Limb (tissue), 2 donors: Measurements from ENCODE around the gene VWDE.

Experiments
- DNase-seq, 2 donors: peaks; one replicate each; pipeline ENCODE4 v3.0.0-alpha.2; 2016; ENCODE audit errors: extremely low spot score in 2 of 2

VWDE gene

GRCh38 chr7:12328888-12329770, 74.5 kb downstream of the VWDE start:
- no peak for DNase-seq

DNA sequence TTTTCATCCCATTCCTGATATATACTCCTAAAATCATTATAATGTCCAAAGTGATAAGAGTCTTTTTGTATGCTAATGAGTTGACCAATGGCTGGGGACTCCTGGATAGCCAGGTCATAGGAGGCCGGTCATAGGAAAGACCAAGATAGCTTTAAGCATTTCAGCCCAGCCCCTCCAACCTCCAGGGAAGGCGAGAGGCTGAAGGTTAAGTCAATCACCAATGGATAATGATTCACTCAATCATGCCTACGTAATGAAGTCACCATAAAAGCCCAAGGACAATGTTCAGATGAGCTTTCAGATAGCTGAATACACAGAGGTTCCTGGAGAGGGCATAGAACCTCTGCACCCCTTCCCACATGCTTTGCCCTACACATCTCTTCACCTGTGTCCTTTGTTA, 75.7 kb downstream of the VWDE start:
- DNase-seq, result no peak

DNA sequence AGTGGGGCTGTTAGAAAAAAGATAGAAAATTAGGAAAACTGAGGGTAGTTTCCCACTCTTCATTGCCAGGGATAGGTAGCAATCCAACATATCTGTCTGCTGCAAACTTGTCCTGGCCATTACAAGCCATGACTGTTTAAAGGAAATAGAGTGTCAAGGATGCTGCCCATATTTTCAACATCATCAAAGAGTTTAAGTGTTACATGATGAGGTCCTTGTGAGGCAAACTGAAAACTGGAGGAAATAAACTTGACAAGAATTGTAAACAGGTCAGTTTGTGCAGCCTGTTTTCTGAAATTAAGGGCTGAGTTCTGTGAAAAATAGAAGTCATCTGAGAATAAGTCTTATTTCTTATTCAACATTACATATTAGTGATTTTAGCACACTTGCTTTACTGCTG, 78.0 kb downstream of the VWDE start:
- no peak for DNase-seq

DNA sequence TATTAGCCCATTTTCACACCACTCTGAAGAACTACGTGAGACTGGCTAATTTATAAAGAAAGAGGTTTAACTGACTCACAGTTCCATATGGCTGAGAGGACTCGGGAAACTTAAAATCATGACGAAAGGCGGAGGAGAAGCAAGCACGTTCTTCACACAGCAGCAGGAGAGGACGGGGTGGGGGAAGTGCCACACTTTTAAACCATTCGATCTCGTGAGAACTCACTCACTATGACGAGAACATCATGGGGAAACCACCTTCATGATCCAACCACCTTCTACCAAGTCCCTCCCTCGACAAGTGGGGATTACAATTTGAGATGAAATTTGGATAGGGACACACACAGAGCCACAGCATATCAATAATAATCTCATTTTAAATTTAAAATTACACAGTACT, 80.2 kb downstream of the VWDE start:
- DNase-seq, result no peak

DNA sequence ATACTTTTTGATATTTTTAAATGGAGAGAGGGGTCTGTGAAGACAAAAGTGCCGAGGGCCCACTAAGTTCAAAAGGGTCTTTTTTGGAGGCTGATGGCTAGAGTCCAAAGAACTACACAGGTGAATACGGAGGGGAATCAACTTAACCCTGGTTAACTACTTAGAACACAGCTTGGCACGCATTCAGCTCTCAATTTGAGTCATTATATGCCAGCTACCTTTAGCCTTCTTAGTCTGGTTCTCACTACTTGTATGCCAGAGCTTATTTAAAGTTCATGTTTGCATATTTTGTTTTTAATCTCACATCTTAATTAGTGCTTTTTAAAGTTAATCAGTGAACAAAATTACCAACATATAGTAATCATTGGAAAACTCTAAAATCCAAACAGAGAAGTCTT, 80.8 kb downstream of the VWDE start:
- DNase-seq, result no peak

GRCh38 chr7:12322284-12322902, 81.3 kb downstream of the VWDE start:
- DNase-seq, result peak in 1 of 2 donors; percentile 26

DNA sequence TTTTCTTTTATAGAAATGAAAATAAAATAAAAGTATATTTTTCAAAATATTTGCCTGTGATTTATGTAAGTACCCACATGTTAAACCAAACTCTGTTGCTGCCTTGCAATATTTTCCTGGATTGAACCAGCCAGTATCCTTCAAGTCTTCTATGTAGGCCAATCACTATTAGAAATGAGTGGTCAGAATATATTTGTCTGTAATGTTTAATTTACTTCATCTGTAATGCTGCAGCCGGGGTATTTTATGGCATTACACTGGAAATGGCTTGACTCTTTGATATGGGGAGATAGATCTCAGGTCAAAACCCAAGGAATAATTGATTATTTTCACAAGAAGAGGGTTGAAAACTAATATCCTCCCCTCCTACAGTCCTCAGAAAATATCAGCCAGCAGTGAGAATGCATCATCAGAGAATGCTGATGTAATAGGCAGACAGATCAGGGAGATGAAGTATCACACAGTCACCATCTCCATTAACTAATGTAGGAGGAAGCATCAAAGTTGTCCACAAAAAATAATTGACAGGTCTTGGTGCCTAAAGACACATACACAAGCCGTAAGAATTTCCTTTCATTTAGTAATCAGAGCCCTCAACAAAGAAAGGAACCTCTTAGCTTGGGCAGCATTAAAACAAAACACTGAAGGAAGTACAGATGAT, 82.5 kb downstream of the VWDE start:
- DNase-seq, result no peak

- no peak for DNase-seq
Measured at GRCh38 chr7:12320241-12320986, 83.3 kb downstream of the VWDE start.

- DNase-seq, result no peak
Measured at GRCh38 chr7:12317675-12318074, 86.0 kb downstream of the VWDE start.

- no peak for DNase-seq
Measured at GRCh38 chr7:12316925-12317324, 86.7 kb downstream of the VWDE start.

GRCh38 chr7:12315049-12315448, 88.6 kb downstream of the VWDE start:
- DNase-seq, result no peak

GRCh38 chr7:12314199-12314598, 89.5 kb downstream of the VWDE start:
- DNase-seq, result no peak

GRCh38 chr7:12305502-12305901, 98.2 kb downstream of the VWDE start:
- no peak for DNase-seq

DNA sequence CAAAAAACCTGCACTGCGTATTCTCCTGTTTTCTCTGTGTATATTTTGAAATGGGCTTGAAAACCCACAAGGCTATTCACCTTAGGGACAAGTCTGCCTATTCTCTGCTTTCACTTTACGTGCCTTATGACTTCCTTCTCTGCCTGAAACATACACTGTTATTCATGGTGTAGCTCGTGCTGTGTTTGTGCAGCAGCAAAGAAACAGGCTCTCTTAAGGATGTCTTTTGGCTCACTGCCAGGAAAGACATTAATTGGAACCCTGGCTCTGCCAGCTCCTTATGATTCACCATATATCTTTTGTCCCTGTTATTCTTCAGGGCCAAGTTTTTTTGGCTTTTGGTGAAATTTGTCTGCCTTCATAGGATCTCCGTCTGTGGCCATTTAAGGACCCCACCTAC, 100.2 kb downstream of the VWDE start:
- DNase-seq, result no peak

DNA sequence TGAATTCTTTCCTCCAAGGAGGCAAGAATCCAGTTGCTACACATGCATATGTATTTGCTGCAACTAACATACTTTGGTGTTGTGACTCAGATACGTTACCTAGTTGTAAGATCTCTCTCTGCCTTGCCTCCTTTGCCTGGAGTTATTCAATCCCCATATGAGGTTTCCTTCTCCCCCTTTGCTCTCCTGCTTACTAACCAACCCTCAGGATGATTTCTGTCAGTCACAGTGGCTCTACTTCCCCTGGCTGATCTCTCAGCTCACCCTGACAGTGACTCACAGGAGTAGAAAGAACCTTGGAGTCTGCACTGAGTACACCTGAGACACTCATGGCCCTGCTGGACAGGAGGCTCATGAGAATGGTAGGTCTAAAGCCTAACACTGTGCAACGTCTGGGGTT, 100.6 kb downstream of the VWDE start:
- no peak for DNase-seq

GRCh38 chr7:12300415-12300814, 103.2 kb downstream of the VWDE start:
- no peak for DNase-seq

GRCh38 chr7:12299367-12299766, 104.3 kb downstream of the VWDE start:
- DNase-seq, result no peak

DNA sequence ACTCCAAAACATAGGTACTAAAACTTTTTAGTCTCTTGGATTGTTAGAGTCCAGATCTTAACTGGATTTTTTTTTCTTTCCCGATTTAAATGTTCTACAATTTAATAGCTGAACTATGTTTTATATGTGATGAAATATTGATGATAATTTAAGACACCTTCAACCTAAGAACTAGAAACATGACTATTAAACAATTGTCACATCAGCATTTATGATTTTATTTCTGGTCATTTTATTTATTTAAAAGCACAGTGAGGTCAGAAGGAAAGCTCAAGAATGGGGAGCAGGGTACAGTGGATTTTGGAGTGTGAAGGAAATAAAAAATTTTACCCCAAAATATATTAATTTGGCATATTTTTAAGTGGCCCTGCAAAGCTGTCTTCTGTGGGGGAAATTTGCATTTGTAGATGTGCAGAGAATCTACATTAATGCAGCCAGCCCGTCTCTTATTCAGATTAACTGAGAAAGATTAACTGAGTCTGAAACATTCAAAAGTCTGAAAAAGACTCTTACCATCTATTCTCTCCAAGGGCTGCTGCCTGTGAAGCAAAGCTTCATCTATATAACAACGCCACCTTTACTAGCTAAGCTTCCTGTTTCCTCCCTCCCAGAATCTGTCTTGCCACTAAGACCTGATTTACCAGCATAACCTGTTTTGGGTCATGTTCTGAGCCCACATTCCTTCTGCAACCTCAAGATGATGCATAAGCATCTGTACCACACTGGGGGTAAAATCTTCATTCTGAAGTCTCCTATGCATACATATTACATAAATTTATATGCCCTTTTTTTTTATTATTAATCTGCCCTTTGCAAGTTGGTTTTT, 106.2 kb downstream of the VWDE start:
- no peak for DNase-seq

- no peak for DNase-seq
Measured at GRCh38 chr7:12296051-12296570, 107.6 kb downstream of the VWDE start.

GRCh38 chr7:12294701-12295100, 109.0 kb downstream of the VWDE start:
- no peak for DNase-seq

DNA sequence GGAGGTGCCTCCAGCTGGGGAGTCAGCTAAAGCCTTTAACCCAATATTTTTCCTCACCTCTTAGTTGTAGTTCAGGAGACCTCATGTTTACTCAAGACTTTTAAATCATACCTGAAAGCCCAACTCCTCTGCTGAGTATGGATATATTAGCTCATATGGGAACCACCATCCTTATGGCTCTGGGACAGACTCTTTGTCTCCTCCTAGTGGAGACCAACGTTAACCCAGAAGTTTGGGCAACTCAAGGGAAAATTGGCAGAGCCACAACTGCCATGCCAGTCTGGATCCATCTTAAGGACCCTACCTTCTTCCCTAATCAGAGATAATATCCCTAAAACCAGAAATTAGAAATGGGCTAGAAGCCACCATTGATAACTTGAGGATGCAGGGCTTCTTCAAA, 111.8 kb downstream of the VWDE start:
- DNase-seq, result no peak
